ENCODE measurements around the gene FOXP1. TPM values are rescaled to one million over a fixed set of nuclear protein-coding genes. Genes with fewer than 3 reads are reported as not detected.

FOXP1 gene
- total and polyA plus RNA-seq, 9 of the 15 experiments (the other 6 are each of a cell fraction or from before 2014, with no cell fraction given), result 7.7 to 34.5 (median 13.7) TPM

DNA sequence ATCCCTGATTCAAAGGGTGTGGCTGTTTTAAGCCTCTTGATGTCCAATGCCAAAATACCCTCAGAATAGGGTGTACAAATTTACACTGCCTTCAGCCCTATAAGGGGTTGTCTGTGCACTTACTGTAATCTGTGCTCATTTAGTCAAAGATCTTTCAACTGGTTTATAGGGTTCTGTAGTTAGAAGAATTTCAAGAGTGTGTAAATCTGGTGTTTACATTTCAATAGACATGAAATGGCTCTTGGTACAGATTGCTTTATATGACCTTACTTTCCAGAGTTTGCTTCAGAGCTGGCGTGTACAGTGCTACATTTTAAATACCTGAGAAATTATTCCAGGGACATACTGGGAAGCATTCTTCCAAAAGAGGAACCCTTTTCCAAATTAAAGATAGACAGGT, 399.3 kb downstream of the FOXP1 start:
- in situ Hi-C loops (cut with MboI) (no loop called here), intact Hi-C loops (cut with micrococcal nuclease) (no loop called here)
- H3K9me1 ChIP-seq (ENCODE audit: control insufficient read depth, insufficient read depth, low read length), result no peaks in the 10 kb centered on the region
- no peak overlapping the region for H3K4me2 ChIP-seq (ENCODE audit: insufficient read depth, low read length)
- TF ChIP-seq, protein P1, sequence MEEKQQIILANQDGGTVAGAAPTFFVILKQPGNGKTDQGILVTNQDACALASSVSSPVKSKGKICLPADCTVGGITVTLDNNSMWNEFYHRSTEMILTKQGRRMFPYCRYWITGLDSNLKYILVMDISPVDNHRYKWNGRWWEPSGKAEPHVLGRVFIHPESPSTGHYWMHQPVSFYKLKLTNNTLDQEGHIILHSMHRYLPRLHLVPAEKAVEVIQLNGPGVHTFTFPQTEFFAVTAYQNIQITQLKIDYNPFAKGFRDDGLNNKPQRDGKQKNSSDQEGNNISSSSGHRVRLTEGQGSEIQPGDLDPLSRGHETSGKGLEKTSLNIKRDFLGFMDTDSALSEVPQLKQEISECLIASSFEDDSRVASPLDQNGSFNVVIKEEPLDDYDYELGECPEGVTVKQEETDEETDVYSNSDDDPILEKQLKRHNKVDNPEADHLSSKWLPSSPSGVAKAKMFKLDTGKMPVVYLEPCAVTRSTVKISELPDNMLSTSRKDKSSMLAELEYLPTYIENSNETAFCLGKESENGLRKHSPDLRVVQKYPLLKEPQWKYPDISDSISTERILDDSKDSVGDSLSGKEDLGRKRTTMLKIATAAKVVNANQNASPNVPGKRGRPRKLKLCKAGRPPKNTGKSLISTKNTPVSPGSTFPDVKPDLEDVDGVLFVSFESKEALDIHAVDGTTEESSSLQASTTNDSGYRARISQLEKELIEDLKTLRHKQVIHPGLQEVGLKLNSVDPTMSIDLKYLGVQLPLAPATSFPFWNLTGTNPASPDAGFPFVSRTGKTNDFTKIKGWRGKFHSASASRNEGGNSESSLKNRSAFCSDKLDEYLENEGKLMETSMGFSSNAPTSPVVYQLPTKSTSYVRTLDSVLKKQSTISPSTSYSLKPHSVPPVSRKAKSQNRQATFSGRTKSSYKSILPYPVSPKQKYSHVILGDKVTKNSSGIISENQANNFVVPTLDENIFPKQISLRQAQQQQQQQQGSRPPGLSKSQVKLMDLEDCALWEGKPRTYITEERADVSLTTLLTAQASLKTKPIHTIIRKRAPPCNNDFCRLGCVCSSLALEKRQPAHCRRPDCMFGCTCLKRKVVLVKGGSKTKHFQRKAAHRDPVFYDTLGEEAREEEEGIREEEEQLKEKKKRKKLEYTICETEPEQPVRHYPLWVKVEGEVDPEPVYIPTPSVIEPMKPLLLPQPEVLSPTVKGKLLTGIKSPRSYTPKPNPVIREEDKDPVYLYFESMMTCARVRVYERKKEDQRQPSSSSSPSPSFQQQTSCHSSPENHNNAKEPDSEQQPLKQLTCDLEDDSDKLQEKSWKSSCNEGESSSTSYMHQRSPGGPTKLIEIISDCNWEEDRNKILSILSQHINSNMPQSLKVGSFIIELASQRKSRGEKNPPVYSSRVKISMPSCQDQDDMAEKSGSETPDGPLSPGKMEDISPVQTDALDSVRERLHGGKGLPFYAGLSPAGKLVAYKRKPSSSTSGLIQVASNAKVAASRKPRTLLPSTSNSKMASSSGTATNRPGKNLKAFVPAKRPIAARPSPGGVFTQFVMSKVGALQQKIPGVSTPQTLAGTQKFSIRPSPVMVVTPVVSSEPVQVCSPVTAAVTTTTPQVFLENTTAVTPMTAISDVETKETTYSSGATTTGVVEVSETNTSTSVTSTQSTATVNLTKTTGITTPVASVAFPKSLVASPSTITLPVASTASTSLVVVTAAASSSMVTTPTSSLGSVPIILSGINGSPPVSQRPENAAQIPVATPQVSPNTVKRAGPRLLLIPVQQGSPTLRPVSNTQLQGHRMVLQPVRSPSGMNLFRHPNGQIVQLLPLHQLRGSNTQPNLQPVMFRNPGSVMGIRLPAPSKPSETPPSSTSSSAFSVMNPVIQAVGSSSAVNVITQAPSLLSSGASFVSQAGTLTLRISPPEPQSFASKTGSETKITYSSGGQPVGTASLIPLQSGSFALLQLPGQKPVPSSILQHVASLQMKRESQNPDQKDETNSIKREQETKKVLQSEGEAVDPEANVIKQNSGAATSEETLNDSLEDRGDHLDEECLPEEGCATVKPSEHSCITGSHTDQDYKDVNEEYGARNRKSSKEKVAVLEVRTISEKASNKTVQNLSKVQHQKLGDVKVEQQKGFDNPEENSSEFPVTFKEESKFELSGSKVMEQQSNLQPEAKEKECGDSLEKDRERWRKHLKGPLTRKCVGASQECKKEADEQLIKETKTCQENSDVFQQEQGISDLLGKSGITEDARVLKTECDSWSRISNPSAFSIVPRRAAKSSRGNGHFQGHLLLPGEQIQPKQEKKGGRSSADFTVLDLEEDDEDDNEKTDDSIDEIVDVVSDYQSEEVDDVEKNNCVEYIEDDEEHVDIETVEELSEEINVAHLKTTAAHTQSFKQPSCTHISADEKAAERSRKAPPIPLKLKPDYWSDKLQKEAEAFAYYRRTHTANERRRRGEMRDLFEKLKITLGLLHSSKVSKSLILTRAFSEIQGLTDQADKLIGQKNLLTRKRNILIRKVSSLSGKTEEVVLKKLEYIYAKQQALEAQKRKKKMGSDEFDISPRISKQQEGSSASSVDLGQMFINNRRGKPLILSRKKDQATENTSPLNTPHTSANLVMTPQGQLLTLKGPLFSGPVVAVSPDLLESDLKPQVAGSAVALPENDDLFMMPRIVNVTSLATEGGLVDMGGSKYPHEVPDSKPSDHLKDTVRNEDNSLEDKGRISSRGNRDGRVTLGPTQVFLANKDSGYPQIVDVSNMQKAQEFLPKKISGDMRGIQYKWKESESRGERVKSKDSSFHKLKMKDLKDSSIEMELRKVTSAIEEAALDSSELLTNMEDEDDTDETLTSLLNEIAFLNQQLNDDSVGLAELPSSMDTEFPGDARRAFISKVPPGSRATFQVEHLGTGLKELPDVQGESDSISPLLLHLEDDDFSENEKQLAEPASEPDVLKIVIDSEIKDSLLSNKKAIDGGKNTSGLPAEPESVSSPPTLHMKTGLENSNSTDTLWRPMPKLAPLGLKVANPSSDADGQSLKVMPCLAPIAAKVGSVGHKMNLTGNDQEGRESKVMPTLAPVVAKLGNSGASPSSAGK (IDR thresholded peaks at IDR 0.05), result no peak
- TF ChIP-seq POLR3A (IDR thresholded peaks at IDR 0.05; ENCODE audit: borderline replicate concordance, extremely low read depth, insufficient read depth, insufficient read length) (no peak), ZNF551 (CRISPR knock-in tag; IDR thresholded peaks at IDR 0.05) (no peak), ZEB2 (IDR thresholded peaks at IDR 0.05) (no peak), DPF2 (IDR thresholded peaks at IDR 0.05) (no peak), EWSR1 (IDR thresholded peaks at IDR 0.05; ENCODE audit: borderline replicate concordance, low read depth, partially characterized antibody) (no peak), FOXJ2 (tag; IDR thresholded peaks at IDR 0.05) (no peak), JUNB (CRISPR knock-in tag; conservative IDR thresholded peaks at IDR 0.05) (no peak)
- TF ChIP-seq, protein P2, sequence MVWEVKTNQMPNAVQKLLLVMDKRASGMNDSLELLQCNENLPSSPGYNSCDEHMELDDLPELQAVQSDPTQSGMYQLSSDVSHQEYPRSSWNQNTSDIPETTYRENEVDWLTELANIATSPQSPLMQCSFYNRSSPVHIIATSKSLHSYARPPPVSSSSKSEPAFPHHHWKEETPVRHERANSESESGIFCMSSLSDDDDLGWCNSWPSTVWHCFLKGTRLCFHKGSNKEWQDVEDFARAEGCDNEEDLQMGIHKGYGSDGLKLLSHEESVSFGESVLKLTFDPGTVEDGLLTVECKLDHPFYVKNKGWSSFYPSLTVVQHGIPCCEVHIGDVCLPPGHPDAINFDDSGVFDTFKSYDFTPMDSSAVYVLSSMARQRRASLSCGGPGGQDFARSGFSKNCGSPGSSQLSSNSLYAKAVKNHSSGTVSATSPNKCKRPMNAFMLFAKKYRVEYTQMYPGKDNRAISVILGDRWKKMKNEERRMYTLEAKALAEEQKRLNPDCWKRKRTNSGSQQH (CRISPR knock-in tag; IDR thresholded peaks at IDR 0.05), result no peak
- TF ChIP-seq, protein P3, sequence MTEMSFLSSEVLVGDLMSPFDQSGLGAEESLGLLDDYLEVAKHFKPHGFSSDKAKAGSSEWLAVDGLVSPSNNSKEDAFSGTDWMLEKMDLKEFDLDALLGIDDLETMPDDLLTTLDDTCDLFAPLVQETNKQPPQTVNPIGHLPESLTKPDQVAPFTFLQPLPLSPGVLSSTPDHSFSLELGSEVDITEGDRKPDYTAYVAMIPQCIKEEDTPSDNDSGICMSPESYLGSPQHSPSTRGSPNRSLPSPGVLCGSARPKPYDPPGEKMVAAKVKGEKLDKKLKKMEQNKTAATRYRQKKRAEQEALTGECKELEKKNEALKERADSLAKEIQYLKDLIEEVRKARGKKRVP (CRISPR knock-in tag; IDR thresholded peaks at IDR 0.05), result no peak
- H3K79me2 ChIP-seq (ENCODE audit: control insufficient read depth, insufficient read depth, low read length), result no peaks in the 10 kb centered on the region
- WGBS (ENCODE audit: insufficient coverage, low coverage, missing lambda C conversion rate), result 65% methylated on average over 1 of the region's 1 CpG
- no TSS peak for BruUV-seq (replicated peaks)
- DNase-seq (ENCODE audit: extremely low read depth in 1 of 4, low spot score in 3 of 4) (no peak), ATAC-seq (no peak), FAIRE-seq (no peak)
- no peak overlapping the region for H3K4me3 ChIP-seq
- peaks cover 0 to 16% of the 10 kb centered on the region in 2 experiments; a peak in 3 of 5 replicates for H3K4me1 ChIP-seq (replicated peaks in 1 of 2; ENCODE audit: control insufficient read depth in 2 of 2, insufficient read depth in 2 of 2, low read length in 2 of 2)
- no peaks in the 10 kb centered on the region for H3K27me3 ChIP-seq (ENCODE audit: control insufficient read depth in 2 of 2, insufficient read depth in 2 of 2, low read length in 2 of 2)
- H3K9ac ChIP-seq (ENCODE audit: insufficient read depth in 1 of 2, low read depth in 2 of 2, low read length in 2 of 2), result no peak overlapping the region
- H3K36me3 ChIP-seq (ENCODE audit: control insufficient read depth, insufficient read depth, low read length), result no peaks in the 10 kb centered on the region
- no peaks in the 10 kb centered on the region for H4K20me1 ChIP-seq (replicated peaks; ENCODE audit: control insufficient read depth, insufficient read depth, low read length)
- CTCF ChIA-PET (ENCODE audit: low intra/inter-chr PET ratio), result no interaction called here
- no peak overlapping the region for H3K27ac ChIP-seq (ENCODE audit: extremely low read depth, low read depth, low read length)
- no peak overlapping the region for H2AFZ ChIP-seq (ENCODE audit: low read depth, low read length)
- H3K9me3 ChIP-seq (replicated peaks; ENCODE audit: control insufficient read depth, insufficient read depth, low read depth, low read length), result no peaks in the 10 kb centered on the region
- POLR2A ChIA-PET, result no interaction called here
